Thyroid gland (tissue), 4 donors: Measurements from ENCODE around the gene RTN4IP1.

ENCODE experiments used
- CTCF ChIP-seq, 6 experiments: fragments of 200-600 bp in 3 of 6; fragments of 450-650 bp in 3 of 6; sonication (generic) in 3 of 6; IDR thresholded peaks; one replicate each; pipeline ENCODE4 v1.5.1; 2016 to 2019; ENCODE audit warnings: antibody characterized with exemption in 6 of 6, mild to moderate bottlenecking in 2 of 6, inconsistent platforms in 1 of 6, moderate library complexity in 1 of 6
- POLR2A ChIP-seq, 2 donors: fragments of 450-650 bp; IDR thresholded peaks; one replicate each; pipeline ENCODE4 v1.6.1; 2017; ENCODE audit warnings: antibody characterized with exemption in 2 of 2, mild to moderate bottlenecking in 2 of 2, moderate library complexity in 1 of 2

DNA sequence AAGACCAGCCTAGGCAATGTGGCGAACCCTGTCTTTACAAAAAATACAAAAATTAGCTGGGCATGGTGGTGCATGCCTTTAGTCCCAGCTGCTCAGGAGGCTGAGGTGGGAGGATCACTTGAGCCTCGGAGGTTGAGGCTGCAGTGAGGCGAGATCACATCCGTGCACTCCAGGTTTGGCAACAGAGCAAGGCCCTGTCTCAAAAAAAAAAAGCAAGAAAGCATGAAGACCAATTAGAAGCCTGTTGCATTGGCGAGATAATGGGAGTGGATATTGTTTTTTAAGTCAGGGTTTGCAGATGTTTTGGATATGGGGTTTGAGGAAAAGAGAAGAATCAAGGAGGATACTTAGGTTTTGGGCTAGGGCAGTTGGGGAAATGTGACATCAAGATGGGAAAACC lies 5.3 kb upstream of the RTN4IP1 start:
- TF ChIP-seq CTCF (IDR thresholded peaks at IDR 0.05): no peak
- TF ChIP-seq POLR2A (IDR thresholded peaks at IDR 0.05): no peak
